T-cell (primary cell): ENCODE data around the gene ACOX3. TPM values are rescaled to one million over a fixed set of nuclear protein-coding genes. Genes with fewer than 3 reads are reported as not detected.

Experiments
- ATAC-seq, 4 experiments: fragments of 200-7000 bp in 3 of 4; fragments of 150-1000 bp in 1 of 4; cut with Tn5 transposase; replicated peaks in 1 of 4; 1 replicate in 3 of 4; 2 replicates in 1 of 4; pipeline ENCODE4 v1.10.0; 2021; ENCODE audit warnings: moderate library complexity in 3 of 4, mild to moderate bottlenecking in 2 of 4, moderate number of reproducible peaks in 1 of 4
- CTCF ChIA-PET, 2 donors: fragments of 300-600 bp; sonication (Branson Sonifier 250); formaldehyde crosslinking; loops; one replicate each; lab custom pipeline; 2022; ENCODE audit warnings: antibody characterized with exemption in 2 of 2; lab: Charles Lee
- POLR2A ChIA-PET, 2 donors: fragments of 300-600 bp; sonication (Branson Sonifier 250); formaldehyde crosslinking; loops; one replicate each; lab custom pipeline; 2022; ENCODE audit warnings: antibody characterized with exemption in 2 of 2; lab: Charles Lee
- DNase-seq, 35 experiments: peaks; one replicate each; pipeline versions ENCODE4 v3.0.0 to v3.0.0-alpha.2; 2013 to 2023
- H3K27ac ChIP-seq: one replicate; pipeline ENCODE4 v1.5.1; 2013; ENCODE audit warnings: low read length
- H3K27me3 ChIP-seq, 2 experiments: replicated peaks in 1 of 2; 1 replicate in 1 of 2; 2 replicates in 1 of 2; pipeline versions ENCODE4 v1.6.1 to v1.7.0; 2013; ENCODE audit warnings: low read length in 1 of 2, mixed read lengths in 1 of 2; ENCODE audit not compliant: control insufficient read depth in 2 of 2, insufficient read depth in 2 of 2; ENCODE audit errors: extremely low read depth in 1 of 2
- H3K36me3 ChIP-seq, 2 donors: 1 replicate in 1 of 2; 2 replicates in 1 of 2; pipeline versions ENCODE4 v1.6.1 to v1.7.0; 2013; ENCODE audit warnings: low read length in 1 of 2; ENCODE audit not compliant: control insufficient read depth in 2 of 2, insufficient read depth in 1 of 2; ENCODE audit errors: extremely low read depth in 1 of 2
- H3K4me1 ChIP-seq, 2 experiments: 1 replicate in 1 of 2; 2 replicates in 1 of 2; pipeline versions ENCODE4 v1.6.1 to v1.7.0; 2013; ENCODE audit warnings: low read length in 2 of 2, mixed read lengths in 1 of 2; ENCODE audit not compliant: insufficient read depth in 2 of 2, control insufficient read depth in 1 of 2; ENCODE audit errors: extremely low read depth in 1 of 2
- H3K4me3 ChIP-seq, 2 donors: 1 replicate in 1 of 2; 2 replicates in 1 of 2; pipeline versions ENCODE4 v1.5.1 to v1.7.0; 2013; ENCODE audit warnings: mild to moderate bottlenecking in 2 of 2, low read length in 1 of 2, moderate library complexity in 1 of 2; ENCODE audit not compliant: control insufficient read depth in 1 of 2; ENCODE audit errors: extremely low read depth in 1 of 2
- H3K9me3 ChIP-seq: 2 replicates; pipeline ENCODE4 v1.7.0; 2013
- H3K27ac Mint-ChIP-seq, 2 donors: one replicate each; pipeline ENCODE4 v1.8.0; 2020 to 2021; ENCODE audit warnings: mild to moderate bottlenecking in 2 of 2, mixed read lengths in 2 of 2
- H3K27me3 Mint-ChIP-seq, 2 donors: one replicate each; pipeline ENCODE4 v1.8.0; 2021 to 2022; ENCODE audit warnings: mixed read lengths in 2 of 2
- H3K36me3 Mint-ChIP-seq: one replicate; pipeline ENCODE4 v1.8.0; 2021; ENCODE audit warnings: mixed read lengths
- H3K4me1 Mint-ChIP-seq, 3 donors: one replicate each; pipeline ENCODE4 v1.8.0; 2020 to 2022; ENCODE audit warnings: mixed read lengths in 3 of 3, mild to moderate bottlenecking in 1 of 3
- H3K4me3 Mint-ChIP-seq, 3 donors: one replicate each; pipeline ENCODE4 v1.8.0; 2020 to 2022; ENCODE audit warnings: mild to moderate bottlenecking in 3 of 3, mixed read lengths in 3 of 3, moderate library complexity in 3 of 3
- H3K9me3 Mint-ChIP-seq, 3 donors: one replicate each; pipeline ENCODE4 v1.8.0; 2020 to 2022; ENCODE audit warnings: mixed read lengths in 3 of 3
- WGBS: methylation state at CpG from one replicate; pipeline ENCODE4 v1.1.5; 2013; ENCODE audit warnings: missing lambda C conversion rate; ENCODE audit not compliant: insufficient coverage; 5-methylcytosine and 5-hydroxymethylcytosine counted together
- total RNA-seq, 35 experiments: library from RNA in 6 of 35; stranded (reverse) in 6 of 35; fragments of 120-200 nt in 1 of 35; gene quantifications; one replicate each; pipeline versions ENCODE4 v1.2.1 to v1.2.4 and lab custom pipeline; 2013 to 2026

ACOX3 gene
- total RNA-seq, 5 donors from 2014 or later (not counting 1 experiment from before 2014, with no cell fraction given) = 9.4 to 20.7 (median 15.8) TPM

GRCh38 chr4:8330821-8331574 lies 109.5 kb downstream of the ACOX3 start:
- Histone ChIP-seq H3K4me1 (no peaks in the 10 kb centered on the region), H3K36me3 (no peaks in the 10 kb centered on the region), H3K27me3 (peaks cover 0 to 15% of the 10 kb centered on the region in 2 experiments), H3K4me3 (no peak overlapping the region), H3K27ac (no peak overlapping the region), H3K9me3 (no peaks in the 10 kb centered on the region)
- Mint-ChIP-seq H3K27me3 (peaks cover 2 to 4% of the 10 kb centered on the region in 2 donors), H3K9me3 (peaks cover 3 to 13% (median 6%) of the 10 kb centered on the region in 3 donors), H3K4me1 (no peaks in the 10 kb centered on the region), H3K27ac (no peak overlapping the region), H3K36me3 (no peaks in the 10 kb centered on the region), H3K4me3 (no peak overlapping the region)
- no peak for DNase-seq
- WGBS = 73% methylated on average over 13 of the region's 15 CpGs
- ChIA-PET CTCF (no interaction called here), POLR2A (no interaction called here)
- peak in 1 of 4 experiments; percentile 6 for ATAC-seq

GRCh38 chr4:8329859-8330761 lies 110.4 kb downstream of the ACOX3 start:
- Histone ChIP-seq H3K27ac (no peak overlapping the region), H3K36me3 (no peaks in the 10 kb centered on the region), H3K4me1 (no peaks in the 10 kb centered on the region), H3K9me3 (no peaks in the 10 kb centered on the region), H3K4me3 (no peak overlapping the region), H3K27me3 (peaks cover 0 to 18% of the 10 kb centered on the region in 2 experiments)
- DNase-seq = no peak
- Mint-ChIP-seq H3K36me3 (no peaks in the 10 kb centered on the region), H3K27me3 (peaks cover 2 to 4% of the 10 kb centered on the region in 2 donors), H3K4me1 (no peaks in the 10 kb centered on the region), H3K27ac (no peak overlapping the region), H3K9me3 (peaks cover 0 to 7% (median 6%) of the 10 kb centered on the region in 3 donors), H3K4me3 (no peak overlapping the region)
- 84% methylated on average over 17 of the region's 20 CpGs for WGBS
- ATAC-seq = no peak
- ChIA-PET CTCF (no interaction called here), POLR2A (no interaction called here)

GRCh38 chr4:8329560-8329858 lies 111.0 kb downstream of the ACOX3 start:
- WGBS = 65% methylated on average over 4 of the region's 6 CpGs
- POLR2A ChIA-PET = no interaction called here
- H3K4me3 Mint-ChIP-seq = no peak overlapping the region

GRCh38 chr4:8328866-8329559 lies 111.5 kb downstream of the ACOX3 start:
- H3K27me3 ChIP-seq = peaks cover 0 to 21% of the 10 kb centered on the region in 2 experiments
- DNase-seq (no peak), ATAC-seq (no peak)
- Mint-ChIP-seq H3K27ac (no peak overlapping the region), H3K9me3 (peaks cover 0 to 7% (median 6%) of the 10 kb centered on the region in 3 donors), H3K4me1 (no peaks in the 10 kb centered on the region), H3K27me3 (peaks cover 4% of the 10 kb centered on the region in 2 donors), H3K4me3 (no peak overlapping the region), H3K36me3 (no peaks in the 10 kb centered on the region)
- H3K27ac ChIP-seq = no peak overlapping the region
- H3K4me1 ChIP-seq = no peaks in the 10 kb centered on the region
- H3K4me3 ChIP-seq = no peak overlapping the region
- H3K9me3 ChIP-seq = no peaks in the 10 kb centered on the region
- POLR2A ChIA-PET = no interaction called here
- no peaks in the 10 kb centered on the region for H3K36me3 ChIP-seq
- WGBS = 77% methylated on average over 10 of the region's 13 CpGs
- CTCF ChIA-PET = no interaction called here

More at GRCh38 chr4:8329560-8329858, 111.0 kb downstream of the ACOX3 start:
- Mint-ChIP-seq H3K4me1 (no peaks in the 10 kb centered on the region), H3K27me3 (peaks cover 2 to 4% of the 10 kb centered on the region in 2 donors), H3K27ac (no peak overlapping the region), H3K36me3 (no peaks in the 10 kb centered on the region), H3K9me3 (peaks cover 0 to 7% (median 6%) of the 10 kb centered on the region in 3 donors)
- H3K4me1 ChIP-seq = no peaks in the 10 kb centered on the region
- no peak for ATAC-seq
- H3K9me3 ChIP-seq = no peaks in the 10 kb centered on the region
- DNase-seq = no peak
- CTCF ChIA-PET = no interaction called here
- no peaks in the 10 kb centered on the region for H3K36me3 ChIP-seq
- H3K4me3 ChIP-seq = no peak overlapping the region
- no peak overlapping the region for H3K27ac ChIP-seq
- H3K27me3 ChIP-seq = peaks cover 0 to 18% of the 10 kb centered on the region in 2 experiments

- Histone ChIP-seq H3K4me1 (no peaks in the 10 kb centered on the region), H3K36me3 (no peaks in the 10 kb centered on the region), H3K27me3 (peaks cover 0 to 21% of the 10 kb centered on the region in 2 experiments), H3K4me3 (no peak overlapping the region), H3K27ac (no peak overlapping the region), H3K9me3 (no peaks in the 10 kb centered on the region)
- H3K4me3 Mint-ChIP-seq = no peak overlapping the region
- CTCF ChIA-PET = no interaction called here
- 60% methylated on average over 2 of the region's 3 CpGs for WGBS
- POLR2A ChIA-PET = no interaction called here
- H3K9me3 Mint-ChIP-seq = peaks cover 0 to 7% (median 6%) of the 10 kb centered on the region in 3 donors
- peaks cover 4% of the 10 kb centered on the region in 2 donors for H3K27me3 Mint-ChIP-seq
- DNase-seq (no peak), ATAC-seq (no peak)
- H3K36me3 Mint-ChIP-seq = no peaks in the 10 kb centered on the region
- H3K4me1 Mint-ChIP-seq = no peaks in the 10 kb centered on the region
- no peak overlapping the region for H3K27ac Mint-ChIP-seq
Measured at GRCh38 chr4:8328456-8328855, 112.1 kb downstream of the ACOX3 start.

- POLR2A ChIA-PET = no interaction called here
- CTCF ChIA-PET = no interaction called here
Measured at GRCh38 chr4:8326206-8326605, 114.3 kb downstream of the ACOX3 start.

More at GRCh38 chr4:8326206-8326605, 114.3 kb downstream of the ACOX3 start:
- Histone ChIP-seq H3K9me3 (no peaks in the 10 kb centered on the region), H3K27ac (no peak overlapping the region), H3K36me3 (no peaks in the 10 kb centered on the region), H3K4me1 (no peaks in the 10 kb centered on the region), H3K27me3 (peaks cover 0 to 8% of the 10 kb centered on the region in 2 experiments), H3K4me3 (no peak overlapping the region)
- DNase-seq (no peak), ATAC-seq (no peak)
- Mint-ChIP-seq H3K4me1 (no peaks in the 10 kb centered on the region), H3K27ac (no peak overlapping the region), H3K36me3 (no peaks in the 10 kb centered on the region), H3K27me3 (peaks cover 0 to 4% of the 10 kb centered on the region in 2 donors), H3K9me3 (no peaks in the 10 kb centered on the region), H3K4me3 (no peak overlapping the region)
